Neuron (in vitro differentiated cells): ENCODE results near the gene MAGEA9.
"Not testable (repeated sequence)": the region's sequence is repeated elsewhere in the genome, so short reads cannot be mapped to it uniquely, and the experiment has no call there.

Experiments
- H2AFZ ChIP-seq: one replicate; pipeline ENCODE4 v1.6.1; 2013; ENCODE audit warnings: low read depth, mild to moderate bottlenecking, inconsistent platforms, low read length, moderate library complexity
- H3K27me3 ChIP-seq: one replicate; pipeline ENCODE4 v1.6.1; 2013; ENCODE audit warnings: low read length; ENCODE audit not compliant: insufficient read depth
- H3K36me3 ChIP-seq: one replicate; pipeline ENCODE4 v1.6.1; 2013; ENCODE audit warnings: low read length; ENCODE audit not compliant: insufficient read depth
- H3K4me1 ChIP-seq: one replicate; pipeline ENCODE4 v1.6.1; 2013; ENCODE audit warnings: low read length; ENCODE audit not compliant: insufficient read depth
- H3K4me3 ChIP-seq: 2 replicates; pipeline ENCODE4 v1.5.1; 2013; ENCODE audit warnings: mild to moderate bottlenecking, low read length, moderate library complexity
- H3K9me3 ChIP-seq: one replicate; pipeline ENCODE4 v1.6.1; 2013; ENCODE audit warnings: low read length

Gene MAGEA9

GRCh38 chrX:149781727-149782126, at the start of gene MAGEA9:
Gene MAGEA9, plus strand, starts transcription at chrX:149781930. Its CDS starts 4,281 bp downstream, at chrX:149786211.
- not testable (repeated sequence) for H3K9me3 ChIP-seq, H2AFZ ChIP-seq, H3K4me1 ChIP-seq, H3K36me3 ChIP-seq, H3K4me3 ChIP-seq, H3K27me3 ChIP-seq

GRCh38 chrX:149742269-149742668, 39.5 kb upstream of the MAGEA9 start:
- H3K4me3 ChIP-seq, H3K4me1 ChIP-seq, H3K36me3 ChIP-seq, H3K27me3 ChIP-seq, H3K9me3 ChIP-seq, H2AFZ ChIP-seq: not testable (repeated sequence)

GRCh38 chrX:149746390-149747007, 35.2 kb upstream of the MAGEA9 start:
- not testable (repeated sequence) for H3K27me3 ChIP-seq, H3K36me3 ChIP-seq, H3K4me1 ChIP-seq, H3K9me3 ChIP-seq, H3K4me3 ChIP-seq, H2AFZ ChIP-seq

- Histone ChIP-seq H2AFZ (no peak overlapping the region), H3K27me3 (peaks cover 7% of the 10 kb centered on the region), H3K4me3 (no peak overlapping the region), H3K4me1 (no peaks in the 10 kb centered on the region), H3K36me3 (no peaks in the 10 kb centered on the region), H3K9me3 (no peaks in the 10 kb centered on the region)
Observed at GRCh38 chrX:149757206-149758067, 24.3 kb upstream of the MAGEA9 start.

- no peaks in the 10 kb centered on the region for H3K36me3 ChIP-seq
- no peaks in the 10 kb centered on the region for H3K4me1 ChIP-seq
Observed at GRCh38 chrX:149758068-149758714, 23.5 kb upstream of the MAGEA9 start.

GRCh38 chrX:149758715-149759078, 23.0 kb upstream of the MAGEA9 start:
- not testable (repeated sequence) for H3K36me3 ChIP-seq, H3K9me3 ChIP-seq, H3K27me3 ChIP-seq, H2AFZ ChIP-seq, H3K4me1 ChIP-seq, H3K4me3 ChIP-seq

More at GRCh38 chrX:149758068-149758714, 23.5 kb upstream of the MAGEA9 start:
- H3K27me3 ChIP-seq, result peaks cover 6% of the 10 kb centered on the region
- H3K4me3 ChIP-seq, result no peak overlapping the region
- no peak overlapping the region for H2AFZ ChIP-seq
- no peaks in the 10 kb centered on the region for H3K9me3 ChIP-seq

GRCh38 chrX:149759824-149760223, 21.9 kb upstream of the MAGEA9 start:
- H2AFZ ChIP-seq, result no peak overlapping the region
- H3K27me3 ChIP-seq, result peaks cover 6% of the 10 kb centered on the region
- H3K4me3 ChIP-seq, result no peak overlapping the region
- no peaks in the 10 kb centered on the region for H3K36me3 ChIP-seq
- no peaks in the 10 kb centered on the region for H3K9me3 ChIP-seq
- no peaks in the 10 kb centered on the region for H3K4me1 ChIP-seq

- Histone ChIP-seq H3K9me3 (no peaks in the 10 kb centered on the region), H3K27me3 (no peaks in the 10 kb centered on the region), H3K4me3 (no peak overlapping the region), H3K4me1 (no peaks in the 10 kb centered on the region), H2AFZ (no peak overlapping the region), H3K36me3 (no peaks in the 10 kb centered on the region)
Observed at GRCh38 chrX:149760965-149761364, 20.8 kb upstream of the MAGEA9 start.

GRCh38 chrX:149761858-149762674, 19.7 kb upstream of the MAGEA9 start:
- not testable (repeated sequence) for H3K4me1 ChIP-seq, H2AFZ ChIP-seq, H3K4me3 ChIP-seq, H3K9me3 ChIP-seq, H3K27me3 ChIP-seq, H3K36me3 ChIP-seq

GRCh38 chrX:149762696-149763614, 18.8 kb upstream of the MAGEA9 start:
- Histone ChIP-seq H3K36me3 (no peaks in the 10 kb centered on the region), H3K9me3 (no peaks in the 10 kb centered on the region), H2AFZ (no peak overlapping the region), H3K27me3 (no peaks in the 10 kb centered on the region), H3K4me1 (no peaks in the 10 kb centered on the region), H3K4me3 (no peak overlapping the region)

GRCh38 chrX:149770344-149770743, 11.4 kb upstream of the MAGEA9 start:
- H3K27me3 ChIP-seq, H3K4me3 ChIP-seq, H2AFZ ChIP-seq, H3K4me1 ChIP-seq, H3K9me3 ChIP-seq, H3K36me3 ChIP-seq: not testable (repeated sequence)

- not testable (repeated sequence) for H3K4me1 ChIP-seq, H3K36me3 ChIP-seq, H3K9me3 ChIP-seq, H2AFZ ChIP-seq, H3K27me3 ChIP-seq, H3K4me3 ChIP-seq
Observed at GRCh38 chrX:149773026-149773425, 8.7 kb upstream of the MAGEA9 start.
